K562 (cell line): ENCODE results near the gene EBF4. TPM values are rescaled to one million over a fixed set of nuclear protein-coding genes. Genes with fewer than 3 reads are reported as not detected.
A peak's percentile ranks its signal among the peaks of the same experiment; 100 is the strongest.

ENCODE experiments used
- ATAC-seq: fragments of 200-7000 bp; cut with Tn5 transposase; 3 replicates; pipeline ENCODE4 v1.9.1; 2020; ENCODE audit warnings: moderate library complexity
- BruUV-seq: library from RNA; stranded (reverse); fragments of 400-500 nt; replicated peaks from 2 replicates; lab custom pipeline; 2021; lab: Mats Ljungman, UMichigan
- CTCF ChIA-PET: fragments of 300-600 bp; formaldehyde crosslinking; extraction: SDS; loops from one replicate; lab custom pipeline; 2021; ENCODE audit warnings: low intra/inter-chr PET ratio; lab: Yijun Ruan, JAX
- POLR2A ChIA-PET: fragments of 300-600, 350-650 bp; sonication (Branson Sonifier 250); formaldehyde crosslinking; extraction: SDS; loops from one replicate; lab custom pipeline; 2021; ENCODE audit warnings: antibody characterized with exemption, inconsistent platforms; lab: Yijun Ruan, JAX
- DNase-seq, 4 experiments: peaks; one replicate each; pipeline versions ENCODE4 v3.0.0 to v3.0.0-alpha.2; 2011 to 2018; ENCODE audit warnings: low spot score in 3 of 4, mixed read lengths in 3 of 4; ENCODE audit errors: extremely low read depth in 1 of 4
- FAIRE-seq: peaks from 2 replicates; lab custom pipeline; 2011; peaks lifted over from hg19 to GRCh38; lab: Jason Lieb, UNC
- H2AFZ ChIP-seq: 2 replicates; pipeline ENCODE4 v1.6.0; 2011; ENCODE audit warnings: low read depth, low read length, control low read depth, inconsistent platforms
- H3K27ac ChIP-seq: fragments of 200-600 bp; 3 replicates; pipeline ENCODE4 v1.8.0; 2011; ENCODE audit warnings: low read depth, mild to moderate bottlenecking, control low read depth, inconsistent platforms, low read length, moderate library complexity, mixed read lengths; ENCODE audit errors: extremely low read depth
- H3K27me3 ChIP-seq, 2 experiments: fragments of 300-600 bp in 1 of 2; 2 replicates in 1 of 2; 3 replicates in 1 of 2; pipeline versions ENCODE4 v1.6.0 to v1.8.0; 2011; ENCODE audit warnings: inconsistent platforms in 2 of 2, low read length in 2 of 2, mild to moderate bottlenecking in 1 of 2, mixed read lengths in 1 of 2, moderate library complexity in 1 of 2; ENCODE audit not compliant: control insufficient read depth in 2 of 2, insufficient read depth in 2 of 2
- H3K36me3 ChIP-seq: fragments of 300-600 bp; 3 replicates; pipeline ENCODE4 v1.8.0; 2011; ENCODE audit warnings: mild to moderate bottlenecking, low read length, inconsistent platforms; ENCODE audit not compliant: control insufficient read depth, insufficient read depth
- H3K4me1 ChIP-seq, 2 experiments: fragments of 200-600 bp in 1 of 2; replicated peaks in 1 of 2; 2 replicates in 1 of 2; 3 replicates in 1 of 2; pipeline versions ENCODE4 v1.5.1 to v1.8.0; 2011; ENCODE audit warnings: inconsistent platforms in 2 of 2, low read length in 2 of 2, mild to moderate bottlenecking in 1 of 2, mixed read lengths in 1 of 2, moderate library complexity in 1 of 2; ENCODE audit not compliant: control insufficient read depth in 2 of 2, insufficient read depth in 2 of 2
- H3K4me2 ChIP-seq: 2 replicates; pipeline ENCODE4 v1.6.1; 2011; ENCODE audit warnings: low read length, control low read depth, inconsistent platforms, mixed read lengths; ENCODE audit not compliant: insufficient read depth
- H3K4me3 ChIP-seq: fragments of 200-600 bp; sonication (generic), shearing (Covaris generic); 2 replicates; pipeline ENCODE4 v1.5.1; 2016; ENCODE audit warnings: control low read depth, inconsistent platforms
- H3K79me2 ChIP-seq: fragments of 200-600 bp; 3 replicates; pipeline ENCODE4 v1.8.0; 2011; ENCODE audit warnings: low read length, inconsistent platforms; ENCODE audit not compliant: control insufficient read depth, insufficient read depth
- H3K9ac ChIP-seq, 2 experiments: 2 replicates each; pipeline versions ENCODE4 v1.6.0 to v1.6.1; 2011; ENCODE audit warnings: low read depth in 2 of 2, low read length in 2 of 2, control low read depth in 1 of 2, inconsistent platforms in 1 of 2, mild to moderate bottlenecking in 1 of 2, mixed read lengths in 1 of 2; ENCODE audit not compliant: insufficient read depth in 1 of 2
- H3K9me1 ChIP-seq: one replicate; pipeline ENCODE4 v1.6.0; 2011; ENCODE audit warnings: inconsistent platforms, mild to moderate bottlenecking, low read length, moderate library complexity; ENCODE audit not compliant: control insufficient read depth, insufficient read depth
- H3K9me3 ChIP-seq: replicated peaks from 2 replicates; pipeline ENCODE4 v1.5.1; 2011; ENCODE audit warnings: low read depth, low read length, inconsistent platforms; ENCODE audit not compliant: control insufficient read depth, insufficient read depth
- H4K20me1 ChIP-seq: replicated peaks from 2 replicates; pipeline ENCODE4 v1.6.1; 2011; ENCODE audit warnings: low read length, inconsistent platforms, mixed read lengths; ENCODE audit not compliant: control insufficient read depth, insufficient read depth
- HMGN3 ChIP-seq: IDR thresholded peaks from 2 replicates; pipeline ENCODE4 v1.6.1; 2011; ENCODE audit warnings: borderline replicate concordance, low read depth, mild to moderate bottlenecking, mixed read lengths, low read length; ENCODE audit not compliant: insufficient read length; ENCODE audit errors: extremely low read depth
- HNRNPUL1 ChIP-seq: fragments of 200-400 bp; formaldehyde crosslinking; IDR thresholded peaks from 2 replicates; pipeline ENCODE4 v1.6.1; 2017; ENCODE audit warnings: low read length
- MEIS2 ChIP-seq: fragments of 450-650 bp; IDR thresholded peaks from 2 replicates; pipeline ENCODE4 v1.6.1; 2014; ENCODE audit warnings: mild to moderate bottlenecking; ENCODE audit not compliant: partially characterized antibody
- POLR2A ChIP-seq: fragments of 450-650 bp; conservative IDR thresholded peaks from 2 replicates; pipeline ENCODE4 v1.6.1; 2016
- RBFOX2 ChIP-seq: fragments of 200-400 bp; formaldehyde crosslinking; IDR thresholded peaks from 2 replicates; pipeline ENCODE4 v1.6.1; 2017; ENCODE audit warnings: low read depth, mild to moderate bottlenecking, low read length, moderate library complexity
- SUPT5H ChIP-seq: fragments of 450-650 bp; IDR thresholded peaks from 2 replicates; pipeline ENCODE4 v1.6.1; 2016
- ZBTB2 ChIP-seq: fragments of 450-650 bp; IDR thresholded peaks from 2 replicates; pipeline ENCODE4 v1.6.1; 2016; ENCODE audit warnings: antibody characterized with exemption
- ZC3H11A ChIP-seq: IDR thresholded peaks from 2 replicates; pipeline ENCODE4 v1.6.1; 2012; ENCODE audit warnings: low read depth, low read length, improper control_type of control experiment
- ZFP36 ChIP-seq: fragments of 150-350 bp; IDR thresholded peaks from 2 replicates; pipeline ENCODE4 v1.6.1; 2018; ENCODE audit warnings: low read length, low read depth; ENCODE audit not compliant: partially characterized antibody
- ZNF707 ChIP-seq: fragments of 250-450 bp; sonication (Bioruptor Pico); conservative IDR thresholded peaks from 2 replicates; pipeline ENCODE4 v1.8.0; 2022; ENCODE audit warnings: inconsistent platforms, mild to moderate bottlenecking, moderate library complexity
- WGBS: fragments of 100-300 bp; shearing (Covaris generic); methylation state at CpG from one replicate; pipeline ENCODE4 v1.1.6; 2016; ENCODE audit warnings: low coverage, mixed read lengths; ENCODE audit not compliant: insufficient coverage; ENCODE audit errors: missing lambda C conversion rate; 5-methylcytosine and 5-hydroxymethylcytosine counted together
- in situ Hi-C: fragments of 300-500 bp; cut with MboI; formaldehyde crosslinking; loops from 4 replicates; pipeline ENCODE4 v1.15.0; 2018; ENCODE audit warnings: inconsistent platforms, mixed read lengths
- intact Hi-C: fragments of 100-400 bp; cut with micrococcal nuclease; formaldehyde crosslinking; loops from 2 replicates; pipeline ENCODE4 v1.14.2; 2022
- polyA plus RNA-seq, 8 experiments: library from polyadenylated mRNA; depleted of rRNA in 4 of 8; stranded (reverse) in 5 of 8; unstranded in 3 of 8; fragments of >200 nt; fragmentation: Nextera tagmentation in 2 of 8; fragmentation: Illumina TruSeq in 1 of 8; extraction: Ambion mirVana in 2 of 8; extraction: Trizol in 1 of 8; gene quantifications; 2 replicates each; pipeline versions ENCODE4 v1.2.1 to v1.2.3, GENCODE V29; 2011 to 2014; ENCODE audit warnings: inconsistent platforms in 1 of 8, missing spikeins in 1 of 8
- total RNA-seq, 7 experiments: library from RNA; depleted of rRNA in 6 of 7; stranded (reverse); fragments of >200 nt in 6 of 7; fragmentation: Illumina TruSeq in 2 of 7; extraction: Trizol in 2 of 7; gene quantifications; 2 replicates each; pipeline versions ENCODE4 v1.2.1 to v1.2.3, GENCODE V29; 2011 to 2021; ENCODE audit warnings: low replicate concordance in 1 of 7
- TF ChIP-seq, protein P1 (sequence below): sonication (generic); formaldehyde crosslinking; IDR thresholded peaks from 2 replicates; pipeline ENCODE4 v1.8.0; 2022; ENCODE audit warnings: missing genetic modification reagents, mild to moderate bottlenecking, moderate library complexity, borderline replicate concordance
- TF ChIP-seq, protein P2 (sequence below): fragments of 250-450 bp; sonication (Bioruptor Pico); IDR thresholded peaks from 2 replicates; pipeline ENCODE4 v1.5.0; 2020; ENCODE audit warnings: mild to moderate bottlenecking, borderline replicate concordance

Gene EBF4
- total and polyA plus RNA-seq, 9 of the 15 experiments (the other 6 are each of a cell fraction or from before 2014, with no cell fraction given) = 0.09 TPM; not detected in 8

DNA sequence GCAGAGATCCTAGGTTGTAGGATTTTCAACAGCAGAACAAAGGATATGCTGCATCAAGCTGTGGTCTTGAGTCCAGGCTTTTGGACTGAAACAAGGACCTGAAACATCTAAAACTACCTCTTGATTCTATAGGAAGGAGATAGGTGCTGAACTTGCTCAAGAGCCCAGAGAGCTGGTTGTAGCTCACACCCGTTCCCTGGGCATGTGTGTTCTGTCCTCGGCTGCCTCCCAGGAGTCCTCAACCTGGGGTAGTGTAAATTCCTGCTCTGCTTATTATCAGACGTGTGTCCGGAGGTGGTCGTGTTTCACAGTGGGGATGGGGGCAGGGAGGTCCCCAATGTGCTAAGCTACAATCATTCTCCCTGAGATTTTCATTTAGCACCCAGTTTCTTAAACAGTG, 35.3 kb upstream of the EBF4 start:
- DNase-seq (peak in 1 of 4 experiments; percentile 4), FAIRE-seq (no peak), ATAC-seq (no peak)
- Histone ChIP-seq H3K9ac (no peak overlapping the region), H3K27me3 (no peaks in the 10 kb centered on the region), H3K4me3 (no peak overlapping the region), H3K9me1 (peaks cover 15% of the 10 kb centered on the region), H2AFZ (no peak overlapping the region), H3K36me3 (peaks cover 95% of the 10 kb centered on the region), H4K20me1 (peaks cover 42% of the 10 kb centered on the region), H3K79me2 (peaks cover 50% of the 10 kb centered on the region), H3K9me3 (no peaks in the 10 kb centered on the region), H3K4me2 (no peak overlapping the region), H3K27ac (no peak overlapping the region), H3K4me1 (peaks cover 15 to 20% of the 10 kb centered on the region in 2 experiments; a peak in 4 of 5 replicates)
- 66% methylated on average over 4 of the region's 5 CpGs for WGBS
- in situ Hi-C loops = no loop called here
- no TSS peak for BruUV-seq
- intact Hi-C loops = no loop called here
- POLR2A ChIA-PET = interaction anchor here (0.6 to 0.8 kb wide), 3 partner anchors 16 to 546 kb away, joined by 3 to 6 read pairs (median 4); no protein-coding TSS in a partner anchor
- TF ChIP-seq SUPT5H (peak; percentile 28; the same call in 1 of the 2 replicates), POLR2A (peak; percentile 37; the same call in 1 of the 2 replicates), HNRNPUL1 (no peak), RBFOX2 (peak; percentile 41; the same call in 1 of the 2 replicates)
- CTCF ChIA-PET = no interaction called here

DNA sequence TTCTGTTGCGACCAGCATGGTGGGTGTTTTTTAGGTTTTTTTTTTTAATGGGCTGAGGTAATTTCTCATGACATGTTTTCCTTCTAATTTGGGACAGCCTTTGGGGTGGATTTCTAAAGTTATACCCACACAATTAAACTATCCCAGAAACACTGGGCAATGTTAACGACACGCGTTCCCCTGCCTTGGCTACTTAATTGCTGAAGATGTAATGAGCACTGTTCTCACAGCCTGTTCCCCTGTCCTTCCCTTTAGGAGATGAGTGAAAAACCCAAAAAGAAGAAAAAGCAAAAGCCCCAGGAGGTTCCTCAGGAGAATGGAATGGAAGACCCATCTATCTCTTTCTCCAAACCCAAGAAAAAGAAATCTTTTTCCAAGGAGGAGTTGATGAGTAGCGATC, 34.9 kb upstream of the EBF4 start:
- ATAC-seq = no peak
- no TSS peak for BruUV-seq
- peaks cover 42% of the 10 kb centered on the region for H4K20me1 ChIP-seq
- H3K9me1 ChIP-seq = peaks cover 15% of the 10 kb centered on the region
- in situ Hi-C loops = no loop called here
- no peak for FAIRE-seq
- 76% methylated on average over 4 of the region's 5 CpGs for WGBS
- intact Hi-C loops = no loop called here
- H3K9me3 ChIP-seq = no peaks in the 10 kb centered on the region
- no peak for DNase-seq
- H3K4me3 ChIP-seq = no peak overlapping the region
- no peaks in the 10 kb centered on the region for H3K27me3 ChIP-seq
- CTCF ChIA-PET = no interaction called here
- H3K4me2 ChIP-seq = no peak overlapping the region
- peaks cover 48% of the 10 kb centered on the region for H3K79me2 ChIP-seq
- no peak overlapping the region for H2AFZ ChIP-seq
- no peak overlapping the region for H3K27ac ChIP-seq
- peaks cover 97% of the 10 kb centered on the region for H3K36me3 ChIP-seq
- POLR2A ChIA-PET = interaction anchor here (0.6 to 0.8 kb wide), 3 partner anchors 15 to 546 kb away, joined by 3 to 6 read pairs (median 4); no protein-coding TSS in a partner anchor
- H3K4me1 ChIP-seq = peaks cover 15 to 20% of the 10 kb centered on the region in 2 experiments; a peak in 4 of 5 replicates
- no peak overlapping the region for H3K9ac ChIP-seq
- no peak for TF ChIP-seq HMGN3
- TF ChIP-seq ZC3H11A = no peak
- TF ChIP-seq, protein P1, sequence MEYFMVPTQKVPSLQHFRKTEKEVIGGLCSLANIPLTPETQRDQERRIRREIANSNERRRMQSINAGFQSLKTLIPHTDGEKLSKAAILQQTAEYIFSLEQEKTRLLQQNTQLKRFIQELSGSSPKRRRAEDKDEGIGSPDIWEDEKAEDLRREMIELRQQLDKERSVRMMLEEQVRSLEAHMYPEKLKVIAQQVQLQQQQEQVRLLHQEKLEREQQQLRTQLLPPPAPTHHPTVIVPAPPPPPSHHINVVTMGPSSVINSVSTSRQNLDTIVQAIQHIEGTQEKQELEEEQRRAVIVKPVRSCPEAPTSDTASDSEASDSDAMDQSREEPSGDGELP (CRISPR knock-in tag) = no peak
- TF ChIP-seq ZBTB2 = no peak
- TF ChIP-seq ZFP36 = no peak
- TF ChIP-seq MEIS2 = no peak
- TF ChIP-seq, protein P2, sequence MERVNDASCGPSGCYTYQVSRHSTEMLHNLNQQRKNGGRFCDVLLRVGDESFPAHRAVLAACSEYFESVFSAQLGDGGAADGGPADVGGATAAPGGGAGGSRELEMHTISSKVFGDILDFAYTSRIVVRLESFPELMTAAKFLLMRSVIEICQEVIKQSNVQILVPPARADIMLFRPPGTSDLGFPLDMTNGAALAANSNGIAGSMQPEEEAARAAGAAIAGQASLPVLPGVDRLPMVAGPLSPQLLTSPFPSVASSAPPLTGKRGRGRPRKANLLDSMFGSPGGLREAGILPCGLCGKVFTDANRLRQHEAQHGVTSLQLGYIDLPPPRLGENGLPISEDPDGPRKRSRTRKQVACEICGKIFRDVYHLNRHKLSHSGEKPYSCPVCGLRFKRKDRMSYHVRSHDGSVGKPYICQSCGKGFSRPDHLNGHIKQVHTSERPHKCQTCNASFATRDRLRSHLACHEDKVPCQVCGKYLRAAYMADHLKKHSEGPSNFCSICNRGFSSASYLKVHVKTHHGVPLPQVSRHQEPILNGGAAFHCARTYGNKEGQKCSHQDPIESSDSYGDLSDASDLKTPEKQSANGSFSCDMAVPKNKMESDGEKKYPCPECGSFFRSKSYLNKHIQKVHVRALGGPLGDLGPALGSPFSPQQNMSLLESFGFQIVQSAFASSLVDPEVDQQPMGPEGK (CRISPR knock-in tag) = no peak
- 0 out of 2 replicates have a peak, but pooled peaks have one; percentile 0 for TF ChIP-seq RBFOX2
- TF ChIP-seq ZNF707 (CRISPR knock-in tag) = no peak
